Neural cell (in vitro differentiated cells): Measurements from ENCODE around the gene EMC8.

Experiments
- POLR2AphosphoS5 ChIP-seq: IDR thresholded peaks from 2 replicates; pipeline ENCODE4 v1.6.1; 2012
- TF ChIP-seq, protein P1 (sequence below): fragments of 450-650 bp; IDR thresholded peaks from 2 replicates; pipeline ENCODE4 v1.5.1; 2014; ENCODE audit warnings: antibody characterized with exemption, mild to moderate bottlenecking, moderate library complexity; ENCODE audit not compliant: poor library complexity, severe bottlenecking

DNA sequence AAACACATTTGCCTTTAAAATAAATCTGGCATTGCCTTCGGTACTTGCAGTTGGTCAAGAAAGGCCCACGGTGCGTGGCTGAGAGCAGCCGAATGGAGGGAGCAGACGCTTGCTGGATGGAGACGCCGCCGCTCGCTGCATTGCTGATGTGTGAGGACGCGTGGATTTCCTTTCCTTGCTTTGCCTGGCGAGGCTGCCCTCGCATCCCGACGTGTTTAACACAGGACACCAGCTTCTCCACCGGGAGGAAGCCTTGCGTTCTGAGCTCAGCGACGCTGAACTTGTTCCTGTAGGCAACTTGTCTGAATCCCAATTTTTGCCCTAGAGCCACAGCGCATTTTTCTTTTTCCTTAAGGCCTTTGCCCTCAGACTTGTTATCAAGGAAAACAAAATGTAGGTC is 45.9 kb upstream of the EMC8 start:
- TF ChIP-seq, protein P1, sequence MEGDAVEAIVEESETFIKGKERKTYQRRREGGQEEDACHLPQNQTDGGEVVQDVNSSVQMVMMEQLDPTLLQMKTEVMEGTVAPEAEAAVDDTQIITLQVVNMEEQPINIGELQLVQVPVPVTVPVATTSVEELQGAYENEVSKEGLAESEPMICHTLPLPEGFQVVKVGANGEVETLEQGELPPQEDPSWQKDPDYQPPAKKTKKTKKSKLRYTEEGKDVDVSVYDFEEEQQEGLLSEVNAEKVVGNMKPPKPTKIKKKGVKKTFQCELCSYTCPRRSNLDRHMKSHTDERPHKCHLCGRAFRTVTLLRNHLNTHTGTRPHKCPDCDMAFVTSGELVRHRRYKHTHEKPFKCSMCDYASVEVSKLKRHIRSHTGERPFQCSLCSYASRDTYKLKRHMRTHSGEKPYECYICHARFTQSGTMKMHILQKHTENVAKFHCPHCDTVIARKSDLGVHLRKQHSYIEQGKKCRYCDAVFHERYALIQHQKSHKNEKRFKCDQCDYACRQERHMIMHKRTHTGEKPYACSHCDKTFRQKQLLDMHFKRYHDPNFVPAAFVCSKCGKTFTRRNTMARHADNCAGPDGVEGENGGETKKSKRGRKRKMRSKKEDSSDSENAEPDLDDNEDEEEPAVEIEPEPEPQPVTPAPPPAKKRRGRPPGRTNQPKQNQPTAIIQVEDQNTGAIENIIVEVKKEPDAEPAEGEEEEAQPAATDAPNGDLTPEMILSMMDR = no peak
- no peak for TF ChIP-seq POLR2AphosphoS5
